Activated CD8-positive, alpha-beta T cell treated with anti-CD3 and anti-CD28 coated beads for 36 hours (primary cell): Measurements from ENCODE around the gene PFKFB1. TPM values are rescaled to one million over a fixed set of nuclear protein-coding genes. Genes with fewer than 3 reads are reported as not detected.
A peak's percentile ranks its signal among the peaks of the same experiment; 100 is the strongest.

Experiments
- ATAC-seq: fragments of 200-7000 bp; cut with Tn5 transposase; one replicate; pipeline ENCODE4 v1.10.0; 2021; ENCODE audit warnings: mild to moderate bottlenecking, moderate library complexity
- CTCF ChIA-PET: fragments of 350-600 bp; sonication (Branson Sonifier 250); formaldehyde crosslinking; loops from one replicate; lab custom pipeline; 2021; ENCODE audit warnings: antibody characterized with exemption; lab: Charles Lee
- POLR2A ChIA-PET: fragments of 350-600 bp; sonication (Branson Sonifier 250); formaldehyde crosslinking; loops from one replicate; lab custom pipeline; 2021; ENCODE audit warnings: antibody characterized with exemption; lab: Charles Lee
- DNase-seq: peaks from one replicate; pipeline ENCODE4 v3.0.0-alpha.2; 2020
- H3K27ac Mint-ChIP-seq: one replicate; pipeline ENCODE4 v1.8.0; 2021; ENCODE audit warnings: mild to moderate bottlenecking, mixed read lengths
- H3K27me3 Mint-ChIP-seq: one replicate; pipeline ENCODE4 v1.8.0; 2021; ENCODE audit warnings: mixed read lengths
- H3K36me3 Mint-ChIP-seq: one replicate; pipeline ENCODE4 v1.8.0; 2021; ENCODE audit warnings: low read depth, mixed read lengths
- H3K4me1 Mint-ChIP-seq: one replicate; pipeline ENCODE4 v1.8.0; 2021; ENCODE audit warnings: low read depth, mixed read lengths
- H3K4me3 Mint-ChIP-seq: one replicate; pipeline ENCODE4 v1.8.0; 2021; ENCODE audit warnings: mild to moderate bottlenecking, moderate library complexity, mixed read lengths
- H3K9me3 Mint-ChIP-seq: one replicate; pipeline ENCODE4 v1.8.0; 2021; ENCODE audit warnings: mixed read lengths
- CTCF ChIP-seq: fragments of 200-600 bp; IDR thresholded peaks from one replicate; pipeline ENCODE4 v1.8.0; 2022; ENCODE audit warnings: antibody characterized with exemption, mild to moderate bottlenecking
- intact Hi-C: fragments of 100-400 bp; cut with micrococcal nuclease; formaldehyde crosslinking; loops from one replicate; pipeline ENCODE4 v1.10.0; 2022
- total RNA-seq, 2 experiments: library from RNA; stranded (reverse); gene quantifications; one replicate each; pipeline ENCODE4 v1.2.3, GENCODE V29; 2021

PFKFB1 gene
- total RNA-seq, 2 experiments from 2014 or later, result 0.60 to 0.92 TPM

DNA sequence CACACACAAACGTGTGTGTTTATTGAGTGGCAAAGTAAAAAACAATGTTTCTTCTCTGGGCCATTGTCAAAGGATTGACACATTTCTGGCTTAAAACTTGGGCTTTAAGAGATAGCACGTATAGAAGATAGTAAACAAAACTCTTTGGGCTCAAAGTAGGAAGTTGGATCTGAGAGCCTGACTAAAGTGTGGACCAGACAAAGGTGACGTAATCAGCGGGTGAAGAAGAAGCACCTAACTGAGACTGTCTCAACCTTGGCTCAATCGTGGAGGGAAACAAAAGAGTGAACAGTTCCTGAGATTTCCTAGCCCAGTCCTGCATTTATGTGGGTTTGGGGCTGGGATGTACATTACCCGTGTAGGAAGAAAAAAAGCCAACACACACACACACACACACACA lies 13.7 kb downstream of the PFKFB1 start:
- Mint-ChIP-seq H3K9me3 (no peaks in the 10 kb centered on the region), H3K4me3 (no peak overlapping the region), H3K4me1 (no peaks in the 10 kb centered on the region), H3K36me3 (no peaks in the 10 kb centered on the region), H3K27ac (no peak overlapping the region), H3K27me3 (no peaks in the 10 kb centered on the region)
- ATAC-seq, result no peak
- POLR2A ChIA-PET, result no interaction called here
- TF ChIP-seq CTCF, result no peak
- CTCF ChIA-PET, result no interaction called here
- no peak for DNase-seq
- intact Hi-C loops, result no loop called here

GRCh38 chrX:54979432-54979831 lies 14.6 kb downstream of the PFKFB1 start:
- no peak for TF ChIP-seq CTCF
- H3K36me3 Mint-ChIP-seq, result no peaks in the 10 kb centered on the region
- CTCF ChIA-PET, result no interaction called here
- no peak overlapping the region for H3K4me3 Mint-ChIP-seq
- H3K9me3 Mint-ChIP-seq, result no peaks in the 10 kb centered on the region
- no peak overlapping the region for H3K27ac Mint-ChIP-seq
- intact Hi-C loops, result no loop called here
- H3K27me3 Mint-ChIP-seq, result no peaks in the 10 kb centered on the region
- ATAC-seq (no peak), DNase-seq (no peak)
- POLR2A ChIA-PET, result no interaction called here
- H3K4me1 Mint-ChIP-seq, result no peaks in the 10 kb centered on the region

DNA sequence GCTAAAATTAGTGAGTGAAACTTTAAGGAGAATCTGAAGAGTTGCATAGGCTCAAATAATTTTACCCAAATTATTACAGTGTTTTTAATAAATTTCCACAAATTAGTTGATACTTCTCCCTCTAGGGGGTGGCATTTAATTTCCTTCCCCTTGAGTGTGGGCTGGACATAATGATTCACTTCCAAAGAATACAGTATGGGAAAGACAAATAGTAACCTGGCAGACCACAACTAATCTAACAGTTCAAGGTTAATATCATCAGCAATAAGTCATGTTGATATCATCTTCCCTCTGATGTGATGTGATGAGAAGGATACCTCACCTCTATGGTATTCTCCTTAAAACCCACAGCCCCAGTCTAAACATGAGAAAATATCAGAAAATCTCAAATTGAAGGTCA lies 15.5 kb downstream of the PFKFB1 start:
- no peaks in the 10 kb centered on the region for H3K4me1 Mint-ChIP-seq
- TF ChIP-seq CTCF, result no peak
- H3K36me3 Mint-ChIP-seq, result no peaks in the 10 kb centered on the region
- no peak overlapping the region for H3K27ac Mint-ChIP-seq
- no peak overlapping the region for H3K4me3 Mint-ChIP-seq
- no peaks in the 10 kb centered on the region for H3K9me3 Mint-ChIP-seq
- intact Hi-C loops, result no loop called here
- DNase-seq, result no peak
- no peak for ATAC-seq
- no peaks in the 10 kb centered on the region for H3K27me3 Mint-ChIP-seq
- ChIA-PET CTCF (no interaction called here), POLR2A (no interaction called here)

DNA sequence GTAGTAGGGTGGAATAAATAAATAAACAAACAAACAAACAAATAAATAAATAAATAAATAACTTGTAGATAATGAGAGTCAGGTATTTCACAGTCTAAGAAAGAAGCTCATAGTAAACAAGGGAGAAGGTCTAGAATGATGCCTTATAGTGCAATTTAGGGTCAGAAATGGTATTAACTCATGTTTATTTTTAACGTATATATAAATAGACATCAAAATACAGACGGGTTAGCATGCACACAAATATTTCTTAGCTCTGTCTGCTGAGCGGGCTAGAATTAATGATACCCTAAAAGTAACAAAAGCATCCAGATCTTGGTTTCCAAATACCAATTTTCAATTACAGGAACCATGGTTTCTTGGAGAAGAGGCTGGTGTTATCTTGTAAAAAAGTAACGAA lies 16.6 kb downstream of the PFKFB1 start:
- POLR2A ChIA-PET, result no interaction called here
- DNase-seq, result no peak
- no peak overlapping the region for H3K4me3 Mint-ChIP-seq
- no peak for ATAC-seq
- no peaks in the 10 kb centered on the region for H3K4me1 Mint-ChIP-seq
- no peaks in the 10 kb centered on the region for H3K27me3 Mint-ChIP-seq
- no peak overlapping the region for H3K27ac Mint-ChIP-seq
- intact Hi-C loops, result no loop called here
- H3K9me3 Mint-ChIP-seq, result no peaks in the 10 kb centered on the region
- CTCF ChIA-PET, result no interaction called here
- H3K36me3 Mint-ChIP-seq, result no peaks in the 10 kb centered on the region
- no peak for TF ChIP-seq CTCF

DNA sequence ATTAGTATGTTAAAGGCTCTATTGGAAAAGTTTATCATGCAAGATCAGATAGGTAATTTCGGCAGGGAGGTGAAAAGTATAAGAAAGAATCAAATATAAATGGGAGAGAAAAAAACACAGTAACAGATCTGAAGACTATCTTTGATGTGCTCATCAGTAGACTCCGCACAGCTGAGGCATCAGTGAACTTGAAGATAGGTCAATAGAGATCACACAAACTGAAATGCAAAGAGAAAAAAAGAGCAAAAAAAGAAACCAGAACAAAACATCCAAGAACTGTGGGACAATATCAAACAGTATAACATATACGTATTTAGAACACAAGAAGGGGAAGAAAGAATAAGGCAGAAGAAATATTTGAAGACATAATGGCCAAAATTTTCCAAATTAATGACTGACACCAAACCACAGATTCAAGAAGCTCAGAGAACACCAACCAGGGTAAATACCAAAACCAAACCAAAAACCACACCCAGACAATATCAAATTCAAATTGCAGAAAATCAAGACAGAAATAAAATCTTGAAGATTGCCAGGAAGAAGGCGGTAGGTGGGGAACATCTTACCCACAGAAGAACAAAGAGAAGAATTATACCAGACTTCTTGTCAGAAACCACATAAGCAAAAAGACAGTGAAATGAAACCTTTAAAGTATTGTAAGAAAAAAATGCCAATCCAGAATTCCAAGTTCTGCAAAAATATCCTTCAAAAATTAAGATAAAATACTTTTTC lies 29.1 kb downstream of the PFKFB1 start:
- intact Hi-C loops, result no loop called here
- ATAC-seq, result no peak
- POLR2A ChIA-PET, result no interaction called here
- Mint-ChIP-seq H3K4me1 (peaks cover 22% of the 10 kb centered on the region), H3K27ac (peak overlapping the region; percentile 34), H3K9me3 (no peaks in the 10 kb centered on the region), H3K36me3 (no peaks in the 10 kb centered on the region), H3K27me3 (no peaks in the 10 kb centered on the region), H3K4me3 (no peak overlapping the region)
- no peak for DNase-seq
- CTCF ChIA-PET, result no interaction called here
- no peak for TF ChIP-seq CTCF
